ENCODE results near the gene TMC3.
"Not testable (repeated sequence)": the region's sequence is repeated elsewhere in the genome, so short reads cannot be mapped to it uniquely, and the experiment has no call there.

GRCh38 chr15:81331141-81331540, 42.9 kb downstream of the TMC3 start:
- not testable (repeated sequence) for TF ChIP-seq CTCF (IDR thresholded peaks at IDR 0.05); POLR2A (IDR thresholded peaks at IDR 0.05; ENCODE audit: low read depth); POLR2AphosphoS5 (IDR thresholded peaks at IDR 0.05)

All from esophagus muscularis mucosa (tissue), 3 donors.